HepG2 (cell line): Measurements from ENCODE around the gene CLEC4M. TPM values are rescaled to one million over a fixed set of nuclear protein-coding genes. Genes with fewer than 3 reads are reported as not detected.

Experiments
- ATAC-seq: fragments of 200-7000 bp; cut with Tn5 transposase; 3 replicates; pipeline ENCODE4 v1.9.1; 2020; ENCODE audit warnings: mild to moderate bottlenecking, moderate library complexity
- BruUV-seq: library from RNA; stranded (reverse); fragments of 400-500 nt; replicated peaks from 2 replicates; lab custom pipeline; 2021; lab: Mats Ljungman, UMichigan
- CTCF ChIA-PET: fragments of 300-600 bp; formaldehyde crosslinking; extraction: SDS; loops from one replicate; lab custom pipeline; 2021; ENCODE audit warnings: low total read pairs, inconsistent platforms, low intra/inter-chr PET ratio; lab: Yijun Ruan, JAX
- POLR2A ChIA-PET: fragments of 350-600 bp; sonication (Branson Sonifier 250); formaldehyde crosslinking; loops from one replicate; lab custom pipeline; 2020; ENCODE audit warnings: antibody characterized with exemption, inconsistent platforms; lab: Yijun Ruan, JAX
- DNase-seq: peaks from one replicate; pipeline ENCODE4 v3.0.0-alpha.2; 2015; ENCODE audit warnings: low spot score
- FAIRE-seq: peaks from 3 replicates; lab custom pipeline; 2011; peaks lifted over from hg19 to GRCh38; lab: Jason Lieb, UNC
- H2AFZ ChIP-seq: one replicate; pipeline ENCODE4 v1.6.1; 2011; ENCODE audit warnings: low read length, inconsistent platforms
- H3K27ac ChIP-seq: fragments of 300-600 bp; 3 replicates; pipeline ENCODE4 v1.8.0; 2011; ENCODE audit warnings: mixed run types, mild to moderate bottlenecking, mixed read lengths, low read length, inconsistent platforms; ENCODE audit not compliant: insufficient read depth; ENCODE audit errors: extremely low read length
- H3K27me3 ChIP-seq, 2 experiments: fragments of 200-600 bp in 1 of 2; 2 replicates in 1 of 2; 3 replicates in 1 of 2; pipeline versions ENCODE4 v1.6.0 to v1.8.0; 2011; ENCODE audit warnings: low read length in 2 of 2, mild to moderate bottlenecking in 2 of 2, moderate library complexity in 2 of 2, inconsistent platforms in 1 of 2; ENCODE audit not compliant: insufficient read depth in 2 of 2, control insufficient read depth in 1 of 2
- H3K36me3 ChIP-seq, 2 experiments: fragments of 200-600 bp in 1 of 2; replicated peaks in 1 of 2; 2 replicates in 1 of 2; 3 replicates in 1 of 2; pipeline versions ENCODE4 v1.5.1 to v1.8.0; 2011; ENCODE audit warnings: low read length in 2 of 2, inconsistent platforms in 1 of 2; ENCODE audit not compliant: insufficient read depth in 2 of 2, control insufficient read depth in 1 of 2
- H3K4me1 ChIP-seq: 2 replicates; pipeline ENCODE4 v1.5.1; 2012; ENCODE audit warnings: low read length, inconsistent platforms; ENCODE audit not compliant: insufficient read depth
- H3K4me2 ChIP-seq: 2 replicates; pipeline ENCODE4 v1.6.0; 2011; ENCODE audit warnings: low read depth, low read length, inconsistent platforms
- H3K4me3 ChIP-seq, 3 experiments: fragments of 200-600 bp in 1 of 3; sonication (generic), shearing (Covaris generic) in 1 of 3; replicated peaks in 1 of 3; 2 replicates each; pipeline ENCODE4 v1.5.1; 2011 to 2016; ENCODE audit warnings: low read length in 3 of 3, inconsistent platforms in 2 of 3, low read depth in 2 of 3, mild to moderate bottlenecking in 2 of 3, control low read depth in 1 of 3, mixed read lengths in 1 of 3; ENCODE audit not compliant: insufficient read depth in 1 of 3
- H3K79me2 ChIP-seq: one replicate; pipeline ENCODE4 v1.6.1; 2011; ENCODE audit warnings: low read length, inconsistent platforms; ENCODE audit not compliant: insufficient read depth
- H3K9ac ChIP-seq: 2 replicates; pipeline ENCODE4 v1.6.0; 2011; ENCODE audit warnings: mild to moderate bottlenecking, low read depth, low read length, inconsistent platforms; ENCODE audit not compliant: insufficient read depth
- H3K9me3 ChIP-seq: 2 replicates; pipeline ENCODE4 v1.5.1; 2012; ENCODE audit warnings: mild to moderate bottlenecking, low read length
- H4K20me1 ChIP-seq: 2 replicates; pipeline ENCODE4 v1.6.0; 2011; ENCODE audit warnings: inconsistent platforms, mild to moderate bottlenecking, low read length, moderate library complexity; ENCODE audit not compliant: insufficient read depth
- ARID3A ChIP-seq: IDR thresholded peaks from 2 replicates; pipeline ENCODE4 v1.6.1; 2012; ENCODE audit warnings: low read depth, low read length, improper control_type of control experiment
- ARID5B ChIP-seq: IDR thresholded peaks from 2 replicates; pipeline ENCODE4 v1.4.0; 2020; ENCODE audit warnings: mild to moderate bottlenecking, missing genetic modification reagents
- GTF2F1 ChIP-seq: fragments of 150-350 bp; IDR thresholded peaks from 2 replicates; pipeline ENCODE4 v1.6.1; 2014; ENCODE audit warnings: low read length
- HINFP ChIP-seq: sonication (generic); formaldehyde crosslinking; IDR thresholded peaks from 2 replicates; pipeline ENCODE4 v1.4.0; 2020; ENCODE audit warnings: low read depth, mild to moderate bottlenecking, missing genetic modification reagents
- KLF12 ChIP-seq: sonication (generic); formaldehyde crosslinking; IDR thresholded peaks from 2 replicates; pipeline ENCODE4 v1.4.0; 2020; ENCODE audit warnings: missing genetic modification reagents, borderline replicate concordance
- NCOA1 ChIP-seq: sonication (generic); formaldehyde crosslinking; IDR thresholded peaks from 2 replicates; pipeline ENCODE4 v1.9.0; 2021; ENCODE audit warnings: missing genetic modification reagents
- NONO ChIP-seq, 2 experiments: fragments of 450-650 bp in 1 of 2; sonication (generic) in 1 of 2; formaldehyde crosslinking in 1 of 2; IDR thresholded peaks in 1 of 2; conservative IDR thresholded peaks in 1 of 2; 2 replicates each; pipeline versions ENCODE4 v1.6.1 to v1.8.0; 2017 to 2022; ENCODE audit warnings: mild to moderate bottlenecking in 1 of 2, missing genetic modification reagents in 1 of 2, moderate library complexity in 1 of 2
- RAD51 ChIP-seq: fragments of 450-650 bp; IDR thresholded peaks from 2 replicates; pipeline ENCODE4 v1.6.1; 2016; ENCODE audit warnings: borderline replicate concordance
- RNF2 ChIP-seq: fragments of 450-650 bp; conservative IDR thresholded peaks from 2 replicates; pipeline ENCODE4 v1.6.1; 2016; ENCODE audit warnings: low read depth
- SP4 ChIP-seq: sonication (generic); formaldehyde crosslinking; IDR thresholded peaks from 2 replicates; pipeline ENCODE4 v1.8.1; 2023; ENCODE audit warnings: mild to moderate bottlenecking, missing genetic modification reagents
- ZBTB42 ChIP-seq: sonication (generic); formaldehyde crosslinking; IDR thresholded peaks from 2 replicates; pipeline ENCODE4 v1.5.0; 2020; ENCODE audit warnings: mild to moderate bottlenecking, missing genetic modification reagents
- ZNF275 ChIP-seq: sonication (generic); formaldehyde crosslinking; IDR thresholded peaks from 2 replicates; pipeline ENCODE4 v1.8.0; 2022; ENCODE audit warnings: missing genetic modification reagents, mild to moderate bottlenecking, inconsistent platforms, borderline replicate concordance
- ZNF326 ChIP-seq: sonication (generic); formaldehyde crosslinking; IDR thresholded peaks from 2 replicates; pipeline ENCODE4 v1.4.0; 2020; ENCODE audit warnings: missing genetic modification reagents, borderline replicate concordance
- ZNF549 ChIP-seq: sonication (generic); formaldehyde crosslinking; IDR thresholded peaks from 2 replicates; pipeline ENCODE4 v1.5.0; 2020; ENCODE audit warnings: missing genetic modification reagents
- ZNF580 ChIP-seq: IDR thresholded peaks from 2 replicates; pipeline ENCODE4 v1.6.1; 2016; ENCODE audit warnings: low read depth, borderline replicate concordance
- WGBS: methylation state at CpG from one replicate; pipeline ENCODE4 v1.1.6; 2017; ENCODE audit warnings: low lambda C conversion rate; 5-methylcytosine and 5-hydroxymethylcytosine counted together
- in situ Hi-C: cut with HindIII; loops from 2 replicates; pipeline ENCODE4 v1.10.0; 2017; ENCODE audit warnings: low pct_unique_long_range_greater_than_20kb; ENCODE audit not compliant: extremely low pct_ligation_motif_present
- intact Hi-C: fragments of 100-400 bp; cut with micrococcal nuclease; formaldehyde crosslinking; loops from one replicate; pipeline ENCODE4 v1.10.0; 2022; ENCODE audit not compliant: unreplicated experiment
- polyA plus RNA-seq, 8 experiments: library from polyadenylated mRNA; depleted of rRNA in 3 of 8; stranded (reverse) in 7 of 8; unstranded in 1 of 8; fragments of >200 nt; fragmentation: Illumina TruSeq in 4 of 8; extraction: Trizol in 4 of 8; gene quantifications; 2 replicates each; pipeline versions ENCODE4 v1.2.1 to v1.2.3, GENCODE V29; 2011 to 2016; ENCODE audit warnings: low read depth in 4 of 8, missing spikeins in 1 of 8, mixed read lengths in 1 of 8; ENCODE audit not compliant: insufficient read depth in 1 of 8
- total RNA-seq, 5 experiments: library from RNA; depleted of rRNA; stranded (reverse); fragments of >200 nt; fragmentation: Illumina TruSeq; extraction: Trizol; gene quantifications; 2 replicates each; pipeline ENCODE4 v1.2.3, GENCODE V29; 2016; ENCODE audit warnings: low read depth in 1 of 5

Gene CLEC4M
- total and polyA plus RNA-seq, 2 of the 13 experiments (the other 11 are each of a cell fraction or from before 2014, with no cell fraction given) = not detected

- TF ChIP-seq RAD51 = no peak
- TF ChIP-seq, all 625 proteins: peak for 0
Measured at GRCh38 chr19:7784856-7785255, 21.8 kb downstream of the CLEC4M start (continued).

- ChIA-PET CTCF (no interaction called here), POLR2A (interaction anchor here (0.5 kb wide), 1 partner anchor 8 kb away, joined by 3 read pairs; no protein-coding TSS in a partner anchor)
- no peaks in the 10 kb centered on the region for H3K4me1 ChIP-seq
- no peak for DNase-seq
- no peak overlapping the region for H3K9ac ChIP-seq
- H3K27me3 ChIP-seq = peaks cover 2 to 17% of the 10 kb centered on the region in 2 experiments
- H3K36me3 ChIP-seq = no peaks in the 10 kb centered on the region
- no TSS peak for BruUV-seq
- no peak overlapping the region for H3K4me3 ChIP-seq
- no peaks in the 10 kb centered on the region for H3K9me3 ChIP-seq
- no peak overlapping the region for H2AFZ ChIP-seq
- 11% methylated on average over 6 of the region's 10 CpGs for WGBS
- in situ Hi-C loops = no loop called here
- no peaks in the 10 kb centered on the region; the same call in 1 of the 2 replicates for H4K20me1 ChIP-seq
- FAIRE-seq = no peak
- H3K79me2 ChIP-seq = no peaks in the 10 kb centered on the region
- no peak overlapping the region for H3K27ac ChIP-seq
- intact Hi-C loops = no loop called here
- no peak overlapping the region for H3K4me2 ChIP-seq
- ATAC-seq = no peak
- no peak for TF ChIP-seq KLF12 (CRISPR knock-in tag)
- no peak for TF ChIP-seq GTF2F1
- TF ChIP-seq ZBTB42 (CRISPR knock-in tag) = no peak
- TF ChIP-seq NONO (IDR thresholded peaks at IDR 0.05) = no peak
- TF ChIP-seq NONO (CRISPR knock-in tag; conservative IDR thresholded peaks at IDR 0.05) = no peak
- TF ChIP-seq ARID3A = no peak
- no peak for TF ChIP-seq RNF2
- no peak for TF ChIP-seq ZNF275 (CRISPR knock-in tag)
- TF ChIP-seq SP4 = no peak
- no peak for TF ChIP-seq ARID5B (CRISPR knock-in tag)
- TF ChIP-seq ZNF326 (CRISPR knock-in tag) = no peak
- no peak for TF ChIP-seq ZNF549 (CRISPR knock-in tag)
- TF ChIP-seq NCOA1 (CRISPR knock-in tag) = no peak
- TF ChIP-seq ZNF580 (CRISPR knock-in tag) = no peak
- no peak for TF ChIP-seq HINFP (CRISPR knock-in tag)
Measured at GRCh38 chr19:7787141-7787540, 24.1 kb downstream of the CLEC4M start.
